ENCODE results near the gene EYS. TPM values are rescaled to one million over a fixed set of nuclear protein-coding genes. Genes with fewer than 3 reads are reported as not detected.

The EYS gene
- polyA plus RNA-seq, 3 donors = 0.21 to 0.90 (median 0.22) TPM

GRCh38 chr6:64732888-64733287 is 974.1 kb downstream of the EYS start:
- no peak overlapping the region for H3K27ac ChIP-seq (ENCODE audit: low read depth, low read length)

- WGBS, 3 donors = 68 to 81% (median 81%) methylated on average over 4 of the region's 4 CpGs
Measured at GRCh38 chr6:64729522-64729921, 977.5 kb downstream of the EYS start.

GRCh38 chr6:64727075-64727474 is 980.0 kb downstream of the EYS start:
- no peak overlapping the region for H3K27ac ChIP-seq (ENCODE audit: low read depth, low read length)
- WGBS, 3 donors = 86 to 92% (median 87%) methylated on average over 5 of the region's 5 CpGs

More at GRCh38 chr6:64729522-64729921, 977.5 kb downstream of the EYS start:
- H3K27ac ChIP-seq (ENCODE audit: low read depth, low read length) = no peak overlapping the region

- 79 to 85% (median 84%) methylated on average over 3 of the region's 3 CpGs for WGBS, 3 donors
Measured at GRCh38 chr6:64724091-64724490, 982.9 kb downstream of the EYS start.

GRCh38 chr6:64723327-64724058 is 983.5 kb downstream of the EYS start:
- H3K27ac ChIP-seq (ENCODE audit: low read depth, low read length) = no peak overlapping the region
- 67 to 79% (median 77%) methylated on average over 5 of the region's 5 CpGs for WGBS, 3 donors

More at GRCh38 chr6:64724091-64724490, 982.9 kb downstream of the EYS start:
- no peak overlapping the region for H3K27ac ChIP-seq (ENCODE audit: low read depth, low read length)

GRCh38 chr6:64721865-64722264 is 985.2 kb downstream of the EYS start:
- no peak overlapping the region for H3K27ac ChIP-seq (ENCODE audit: low read depth, low read length)
- WGBS, 3 donors = 88 to 91% (median 91%) methylated on average over 2 of the region's 2 CpGs

GRCh38 chr6:64717281-64717680 is 989.7 kb downstream of the EYS start:
- H3K27ac ChIP-seq (ENCODE audit: low read depth, low read length) = no peak overlapping the region
- 62 to 94% (median 92%) methylated on average over 3 of the region's 3 CpGs for WGBS, 3 donors

- 68 to 90% (median 89%) methylated on average over 3 of the region's 3 CpGs for WGBS, 3 donors
- no peak overlapping the region for H3K27ac ChIP-seq (ENCODE audit: low read depth, low read length)
Measured at GRCh38 chr6:64715624-64716023, 991.4 kb downstream of the EYS start.

GRCh38 chr6:64714073-64714472 is 993.0 kb downstream of the EYS start:
- H3K27ac ChIP-seq (ENCODE audit: low read depth, low read length) = no peak overlapping the region
- 41 to 67% (median 60%) methylated on average over 2 of the region's 2 CpGs for WGBS, 3 donors

GRCh38 chr6:64713175-64713574 is 993.9 kb downstream of the EYS start:
- H3K27ac ChIP-seq (ENCODE audit: low read depth, low read length) = no peak overlapping the region
- WGBS, 3 donors = 62 to 85% (median 84%) methylated on average over 1 of the region's 1 CpG

- WGBS, 3 donors = 43 to 57% (median 47%) methylated on average over 2 of the region's 2 CpGs
Measured at GRCh38 chr6:64712606-64713005, 994.4 kb downstream of the EYS start.

GRCh38 chr6:64703922-64704321 is 1003.1 kb downstream of the EYS start:
- H3K27ac ChIP-seq (ENCODE audit: low read depth, low read length) = no peak overlapping the region
- 48 to 49% (median 48%) methylated on average over 2 of the region's 2 CpGs for WGBS, 3 donors

More at GRCh38 chr6:64712606-64713005, 994.4 kb downstream of the EYS start:
- no peak overlapping the region for H3K27ac ChIP-seq (ENCODE audit: low read depth, low read length)

- H3K27ac ChIP-seq (ENCODE audit: low read depth, low read length) = no peak overlapping the region
- 78 to 93% (median 93%) methylated on average over 1 of the region's 1 CpG for WGBS, 3 donors
Measured at GRCh38 chr6:64696053-64696452, 1011.0 kb downstream of the EYS start.

GRCh38 chr6:64694356-64694755 is 1012.7 kb downstream of the EYS start:
- WGBS, 3 donors = 67 to 87% (median 71%) methylated on average over 3 of the region's 3 CpGs
- no peak overlapping the region for H3K27ac ChIP-seq (ENCODE audit: low read depth, low read length)

GRCh38 chr6:64691064-64691463 is 1016.0 kb downstream of the EYS start:
- no peak overlapping the region for H3K27ac ChIP-seq (ENCODE audit: low read depth, low read length)
- WGBS, 3 donors = 69 to 86% (median 83%) methylated on average over 3 of the region's 3 CpGs

- 28 to 55% (median 49%) methylated on average over 2 of the region's 2 CpGs for WGBS, 3 donors
- no peak overlapping the region for H3K27ac ChIP-seq (ENCODE audit: low read depth, low read length)
Measured at GRCh38 chr6:64685401-64685800, 1021.6 kb downstream of the EYS start.

- H3K27ac ChIP-seq (ENCODE audit: low read depth, low read length) = no peak overlapping the region
- 46 to 62% (median 58%) methylated on average over 8 of the region's 8 CpGs for WGBS, 3 donors
Measured at GRCh38 chr6:64683682-64684081, 1023.3 kb downstream of the EYS start.

GRCh38 chr6:64681416-64682160 is 1025.4 kb downstream of the EYS start:
- WGBS, 3 donors = 91 to 97% (median 96%) methylated on average over 23 of the region's 23 CpGs
- H3K27ac ChIP-seq (ENCODE audit: low read depth, low read length) = no peak overlapping the region

- WGBS, 3 donors = 75 to 85% (median 83%) methylated on average over 5 of the region's 5 CpGs
- no peak overlapping the region for H3K27ac ChIP-seq (ENCODE audit: low read depth, low read length)
Measured at GRCh38 chr6:64680446-64680845, 1026.6 kb downstream of the EYS start.

GRCh38 chr6:64679416-64679815 is 1027.6 kb downstream of the EYS start:
- H3K27ac ChIP-seq (ENCODE audit: low read depth, low read length) = no peak overlapping the region
- WGBS, 3 donors = 73 to 78% (median 74%) methylated on average over 2 of the region's 2 CpGs

All from adipose tissue (tissue), 3 donors.